Kidney (tissue), 14 donors: ENCODE measurements around the gene SPIRE1. TPM values are rescaled to one million over a fixed set of nuclear protein-coding genes. Genes with fewer than 3 reads are reported as not detected.

Experiments
- DNase-seq, 5 donors: peaks; one replicate each; pipeline ENCODE4 v3.0.0-alpha.2; 2013 to 2020
- FAIRE-seq: peaks from 2 replicates; lab custom pipeline; 2012; peaks lifted over from hg19 to GRCh38; lab: Jason Lieb, UNC
- H3K27ac ChIP-seq, 2 donors: one replicate each; pipeline ENCODE4 v1.7.0; 2013; ENCODE audit warnings: low read depth in 2 of 2, low read length in 2 of 2, inconsistent platforms in 1 of 2
- H3K27me3 ChIP-seq: one replicate; pipeline ENCODE4 v1.7.1; 2013; ENCODE audit warnings: low read length, inconsistent platforms; ENCODE audit not compliant: control insufficient read depth, insufficient read depth
- H3K36me3 ChIP-seq, 3 donors: one replicate each; pipeline versions ENCODE4 v1.7.0 to v1.7.1; 2013; ENCODE audit warnings: low read length in 3 of 3, control low read depth in 1 of 3, inconsistent platforms in 1 of 3; ENCODE audit not compliant: insufficient read depth in 3 of 3, control insufficient read depth in 2 of 3
- H3K4me1 ChIP-seq, 3 donors: one replicate each; pipeline versions ENCODE4 v1.7.0 to v1.7.1; 2013; ENCODE audit warnings: low read length in 3 of 3, inconsistent platforms in 1 of 3, low read depth in 1 of 3; ENCODE audit not compliant: control insufficient read depth in 2 of 3, insufficient read depth in 2 of 3
- H3K4me3 ChIP-seq, 3 donors: one replicate each; pipeline versions ENCODE4 v1.7.0 to v1.8.1; 2013; ENCODE audit warnings: low read length in 3 of 3, control low read depth in 1 of 3, inconsistent platforms in 1 of 3
- H3K9ac ChIP-seq, 3 donors: one replicate each; pipeline versions ENCODE4 v1.7.0 to v1.7.1; 2013; ENCODE audit warnings: low read length in 3 of 3, control low read depth in 1 of 3, inconsistent platforms in 1 of 3
- H3K9me3 ChIP-seq, 3 donors: one replicate each; pipeline versions ENCODE4 v1.7.0 to v1.7.1; 2013; ENCODE audit warnings: low read length in 3 of 3, control low read depth in 1 of 3, inconsistent platforms in 1 of 3; ENCODE audit not compliant: control insufficient read depth in 2 of 3, insufficient read depth in 1 of 3
- intact Hi-C: fragments of 100-400 bp; cut with DNase I; formaldehyde crosslinking; loops from one replicate; pipeline ENCODE4 v1.11.1; 2022
- polyA plus RNA-seq: library from polyadenylated mRNA; stranded (reverse); fragments of 350-450 nt; fragmentation: Illumina TruSeq; extraction: RNeasy Lipid Tissue Mini Kit (QIAGEN cat#74804); gene quantifications from one replicate; pipeline ENCODE4 v1.2.3, GENCODE V29; 2014; ENCODE audit warnings: low read depth, low replicate concordance; ENCODE audit not compliant: insufficient read depth
- total RNA-seq: library from RNA; stranded (reverse); fragmentation: NEBNext Ultra II Directional; extraction: Animal tissue kit (Norgen Biotek cat#: 25700); gene quantifications from one replicate; pipeline ENCODE4 v1.2.1, GENCODE V29; 2021
- TF ChIP-seq, protein P1 (sequence below): IDR thresholded peaks from 3 replicates; pipeline ENCODE4 v1.5.1; 2012; ENCODE audit warnings: mild to moderate bottlenecking, moderate library complexity, borderline replicate concordance; ENCODE audit not compliant: insufficient read depth; ENCODE audit errors: extremely low read depth
- donor health status: control.
- donor health status: control.
- donor health status: control.
- donor health status: control.
- donor health status: control.
- donor health status: DM: yes; HTN: yes; CAD: no.
- donor health status: Normal renal cell carcinoma (clear cell type).

SPIRE1 gene
- total and polyA plus RNA-seq, 2 donors from 2014 or later = 12.3 to 35.1 TPM

- H3K27me3 ChIP-seq = no peaks in the 10 kb centered on the region
- H3K9ac ChIP-seq = no peak overlapping the region
- peaks cover 0 to 2% (median 0%) of the 10 kb centered on the region in 3 donors for H3K9me3 ChIP-seq
- intact Hi-C loops = no loop called here
- H3K36me3 ChIP-seq = peaks cover 0 to 5% (median 0%) of the 10 kb centered on the region in 3 donors
- TF ChIP-seq, protein P1, sequence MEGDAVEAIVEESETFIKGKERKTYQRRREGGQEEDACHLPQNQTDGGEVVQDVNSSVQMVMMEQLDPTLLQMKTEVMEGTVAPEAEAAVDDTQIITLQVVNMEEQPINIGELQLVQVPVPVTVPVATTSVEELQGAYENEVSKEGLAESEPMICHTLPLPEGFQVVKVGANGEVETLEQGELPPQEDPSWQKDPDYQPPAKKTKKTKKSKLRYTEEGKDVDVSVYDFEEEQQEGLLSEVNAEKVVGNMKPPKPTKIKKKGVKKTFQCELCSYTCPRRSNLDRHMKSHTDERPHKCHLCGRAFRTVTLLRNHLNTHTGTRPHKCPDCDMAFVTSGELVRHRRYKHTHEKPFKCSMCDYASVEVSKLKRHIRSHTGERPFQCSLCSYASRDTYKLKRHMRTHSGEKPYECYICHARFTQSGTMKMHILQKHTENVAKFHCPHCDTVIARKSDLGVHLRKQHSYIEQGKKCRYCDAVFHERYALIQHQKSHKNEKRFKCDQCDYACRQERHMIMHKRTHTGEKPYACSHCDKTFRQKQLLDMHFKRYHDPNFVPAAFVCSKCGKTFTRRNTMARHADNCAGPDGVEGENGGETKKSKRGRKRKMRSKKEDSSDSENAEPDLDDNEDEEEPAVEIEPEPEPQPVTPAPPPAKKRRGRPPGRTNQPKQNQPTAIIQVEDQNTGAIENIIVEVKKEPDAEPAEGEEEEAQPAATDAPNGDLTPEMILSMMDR = no peak
- H3K27ac ChIP-seq = no peak overlapping the region
- no peak overlapping the region for H3K4me3 ChIP-seq
- FAIRE-seq = no peak
- H3K4me1 ChIP-seq = no peaks in the 10 kb centered on the region
- DNase-seq = no peak
Measured at GRCh38 chr18:12433829-12434540, 223.9 kb downstream of the SPIRE1 start.

GRCh38 chr18:12432881-12433280 is 225.0 kb downstream of the SPIRE1 start:
- H3K9me3 ChIP-seq = peaks cover 0 to 2% (median 0%) of the 10 kb centered on the region in 3 donors
- peaks cover 0 to 5% (median 0%) of the 10 kb centered on the region in 3 donors for H3K36me3 ChIP-seq
- no peaks in the 10 kb centered on the region for H3K4me1 ChIP-seq
- no peak overlapping the region for H3K27ac ChIP-seq
- no peak overlapping the region for H3K4me3 ChIP-seq
- DNase-seq (no peak), FAIRE-seq (no peak)
- TF ChIP-seq, protein P1 = no peak
- intact Hi-C loops = no loop called here
- no peaks in the 10 kb centered on the region for H3K27me3 ChIP-seq
- H3K9ac ChIP-seq = no peak overlapping the region

- FAIRE-seq = no peak
- Histone ChIP-seq H3K9ac (no peak overlapping the region), H3K36me3 (peaks cover 0 to 8% (median 0%) of the 10 kb centered on the region in 3 donors), H3K9me3 (peaks cover 0 to 2% (median 0%) of the 10 kb centered on the region in 3 donors), H3K27me3 (no peaks in the 10 kb centered on the region), H3K4me3 (no peak overlapping the region), H3K27ac (no peak overlapping the region), H3K4me1 (no peaks in the 10 kb centered on the region)
- intact Hi-C loops = no loop called here
- TF ChIP-seq, protein P1 = no peak
- no peak for DNase-seq
Measured at GRCh38 chr18:12432196-12432595, 225.7 kb downstream of the SPIRE1 start.
